Ascending aorta (tissue), 2 donors: ENCODE data around the gene NBPF6. TPM values are rescaled to one million over a fixed set of nuclear protein-coding genes. Genes with fewer than 3 reads are reported as not detected.
"Not testable (repeated sequence)": the region's sequence is repeated elsewhere in the genome, so short reads cannot be mapped to it uniquely, and the experiment has no call there.

Experiments used
- DNase-seq, 2 donors: peaks; one replicate each; pipeline ENCODE4 v3.0.0-alpha.2; 2019; ENCODE audit warnings: low spot score in 2 of 2
- H3K27ac ChIP-seq, 2 donors: fragments of 200-600 bp; sonication (generic); one replicate each; pipeline ENCODE4 v1.5.1; 2016 to 2017; ENCODE audit warnings: mild to moderate bottlenecking in 1 of 2
- H3K27me3 ChIP-seq: fragments of 200-600 bp; sonication (generic); one replicate; pipeline ENCODE4 v1.5.1; 2017
- H3K36me3 ChIP-seq, 2 donors: fragments of 200-600 bp; sonication (generic); one replicate each; pipeline ENCODE4 v1.5.1; 2016
- H3K4me1 ChIP-seq, 2 donors: fragments of 200-600 bp; sonication (generic); one replicate each; pipeline ENCODE4 v1.5.1; 2016 to 2017; ENCODE audit warnings: mild to moderate bottlenecking in 1 of 2
- H3K4me3 ChIP-seq, 2 donors: fragments of 200-600 bp; sonication (generic); one replicate each; pipeline ENCODE4 v1.5.1; 2016 to 2017; ENCODE audit warnings: mild to moderate bottlenecking in 1 of 2
- H3K9me3 ChIP-seq, 2 donors: fragments of 200-600 bp; sonication (generic); one replicate each; pipeline ENCODE4 v1.5.1; 2016
- intact Hi-C: fragments of 100-400 bp; cut with DNase I; formaldehyde crosslinking; loops from one replicate; pipeline ENCODE4 v1.15.1; 2023
- total RNA-seq: library from RNA; depleted of rRNA; stranded (reverse); fragments of >200 nt; gene quantifications from one replicate; pipeline ENCODE4 v1.1.0, GENCODE V29; 2016

The NBPF6 gene, protein sequence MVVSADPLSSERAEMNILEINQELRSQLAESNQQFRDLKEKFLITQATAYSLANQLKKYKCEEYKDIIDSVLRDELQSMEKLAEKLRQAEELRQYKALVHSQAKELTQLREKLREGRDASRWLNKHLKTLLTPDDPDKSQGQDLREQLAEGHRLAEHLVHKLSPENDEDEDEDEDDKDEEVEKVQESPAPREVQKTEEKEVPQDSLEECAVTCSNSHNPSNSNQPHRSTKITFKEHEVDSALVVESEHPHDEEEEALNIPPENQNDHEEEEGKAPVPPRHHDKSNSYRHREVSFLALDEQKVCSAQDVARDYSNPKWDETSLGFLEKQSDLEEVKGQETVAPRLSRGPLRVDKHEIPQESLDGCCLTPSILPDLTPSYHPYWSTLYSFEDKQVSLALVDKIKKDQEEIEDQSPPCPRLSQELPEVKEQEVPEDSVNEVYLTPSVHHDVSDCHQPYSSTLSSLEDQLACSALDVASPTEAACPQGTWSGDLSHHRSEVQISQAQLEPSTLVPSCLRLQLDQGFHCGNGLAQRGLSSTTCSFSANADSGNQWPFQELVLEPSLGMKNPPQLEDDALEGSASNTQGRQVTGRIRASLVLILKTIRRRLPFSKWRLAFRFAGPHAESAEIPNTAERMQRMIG
- not detected for total RNA-seq

DNA sequence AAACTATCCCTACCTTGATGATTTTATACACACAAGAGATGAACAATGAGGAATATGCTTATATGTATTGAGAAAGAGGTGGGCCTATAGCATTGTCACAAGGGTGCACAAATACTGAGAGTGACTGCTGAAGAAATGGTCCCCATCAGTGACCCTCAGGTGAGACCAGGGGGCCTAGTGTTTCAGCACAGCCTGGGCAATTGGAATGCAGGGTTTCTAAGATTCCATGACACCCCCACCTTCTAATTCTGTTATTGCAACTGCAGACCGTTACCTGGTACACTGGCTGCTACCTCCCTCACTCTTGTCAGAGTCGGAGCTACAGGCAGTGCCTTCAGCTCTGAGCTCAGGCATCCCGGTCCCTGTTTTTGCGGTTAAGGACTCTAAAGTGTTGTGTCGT, at the start of gene NBPF6:
Gene NBPF6, plus strand, starts transcription at position 301 of the 400 bp plus-strand sequence. CDS start 259 bp downstream, outside the sequence.
- H3K4me3 ChIP-seq, H3K36me3 ChIP-seq, intact Hi-C loops, H3K27ac ChIP-seq, H3K27me3 ChIP-seq, H3K4me1 ChIP-seq, DNase-seq, H3K9me3 ChIP-seq: not testable (repeated sequence)

- H3K27ac ChIP-seq, H3K4me3 ChIP-seq, H3K36me3 ChIP-seq, H3K4me1 ChIP-seq, intact Hi-C loops, H3K9me3 ChIP-seq, DNase-seq, H3K27me3 ChIP-seq: not testable (repeated sequence)
These were observed 38.9 kb upstream of the NBPF6 start for GRCh38 chr1:108411098-108411833.

GRCh38 chr1:108420129-108420528, 30.0 kb upstream of the NBPF6 start:
- H3K9me3 ChIP-seq, H3K27ac ChIP-seq, H3K4me3 ChIP-seq, H3K36me3 ChIP-seq, DNase-seq, intact Hi-C loops, H3K4me1 ChIP-seq, H3K27me3 ChIP-seq: not testable (repeated sequence)

GRCh38 chr1:108421061-108421916, 28.9 kb upstream of the NBPF6 start:
- H3K9me3 ChIP-seq, H3K27me3 ChIP-seq, H3K36me3 ChIP-seq, H3K27ac ChIP-seq, H3K4me3 ChIP-seq, DNase-seq, H3K4me1 ChIP-seq, intact Hi-C loops: not testable (repeated sequence)

GRCh38 chr1:108426877-108427276, 23.3 kb upstream of the NBPF6 start:
- intact Hi-C loops, H3K4me1 ChIP-seq, H3K36me3 ChIP-seq, DNase-seq, H3K27ac ChIP-seq, H3K9me3 ChIP-seq, H3K27me3 ChIP-seq, H3K4me3 ChIP-seq: not testable (repeated sequence)

- DNase-seq, H3K36me3 ChIP-seq, H3K27me3 ChIP-seq, intact Hi-C loops, H3K9me3 ChIP-seq, H3K4me3 ChIP-seq, H3K4me1 ChIP-seq, H3K27ac ChIP-seq: not testable (repeated sequence)
These were observed 18.1 kb upstream of the NBPF6 start for GRCh38 chr1:108432002-108432401.

DNA sequence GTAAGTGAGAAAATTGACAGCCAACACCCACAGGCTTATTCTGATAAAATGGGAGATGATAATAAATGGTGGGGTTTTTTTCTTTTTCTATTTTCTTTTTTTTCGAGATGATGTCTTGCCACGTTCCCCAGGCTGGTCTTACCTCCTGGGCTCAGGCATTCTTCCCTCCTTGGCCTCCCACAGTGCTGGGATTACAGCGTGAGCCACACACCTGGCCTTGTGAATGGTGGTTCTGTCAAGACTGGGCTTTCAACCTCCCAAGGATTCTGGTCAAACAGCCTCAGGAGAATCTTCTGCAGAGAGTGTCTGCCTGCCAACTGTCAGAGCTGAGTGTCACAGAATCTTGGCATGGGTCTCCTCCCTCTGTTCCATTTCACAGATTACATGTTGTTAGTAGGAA, 16.7 kb upstream of the NBPF6 start:
- H3K4me3 ChIP-seq, H3K9me3 ChIP-seq, H3K27me3 ChIP-seq, H3K4me1 ChIP-seq, intact Hi-C loops, H3K36me3 ChIP-seq, H3K27ac ChIP-seq, DNase-seq: not testable (repeated sequence)

GRCh38 chr1:108438536-108438935, 11.6 kb upstream of the NBPF6 start:
- H3K27me3 ChIP-seq, DNase-seq, H3K36me3 ChIP-seq, H3K27ac ChIP-seq, intact Hi-C loops, H3K4me3 ChIP-seq, H3K4me1 ChIP-seq, H3K9me3 ChIP-seq: not testable (repeated sequence)

DNA sequence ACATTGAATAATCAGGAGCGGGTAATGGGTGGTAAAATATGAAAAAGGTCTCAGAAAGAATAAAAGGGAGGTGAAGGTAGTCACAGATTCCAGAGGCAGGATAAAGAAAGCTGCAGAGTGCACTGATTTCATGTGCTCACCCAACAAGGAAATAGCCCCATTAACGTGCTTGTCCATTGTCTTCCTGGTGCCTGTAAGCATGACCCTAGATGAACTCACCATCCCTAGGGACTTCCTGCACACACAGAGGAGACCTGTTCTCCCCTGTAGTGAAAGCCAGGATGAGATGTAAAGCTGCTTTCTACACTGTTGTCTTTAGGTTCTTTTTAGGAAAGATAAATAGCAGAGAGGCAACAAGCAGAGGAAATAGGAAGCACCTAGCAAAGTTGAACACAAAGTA, 4.4 kb downstream of the NBPF6 start:
- H3K4me1 ChIP-seq, H3K27me3 ChIP-seq, DNase-seq, H3K36me3 ChIP-seq, H3K9me3 ChIP-seq, intact Hi-C loops, H3K27ac ChIP-seq, H3K4me3 ChIP-seq: not testable (repeated sequence)

DNA sequence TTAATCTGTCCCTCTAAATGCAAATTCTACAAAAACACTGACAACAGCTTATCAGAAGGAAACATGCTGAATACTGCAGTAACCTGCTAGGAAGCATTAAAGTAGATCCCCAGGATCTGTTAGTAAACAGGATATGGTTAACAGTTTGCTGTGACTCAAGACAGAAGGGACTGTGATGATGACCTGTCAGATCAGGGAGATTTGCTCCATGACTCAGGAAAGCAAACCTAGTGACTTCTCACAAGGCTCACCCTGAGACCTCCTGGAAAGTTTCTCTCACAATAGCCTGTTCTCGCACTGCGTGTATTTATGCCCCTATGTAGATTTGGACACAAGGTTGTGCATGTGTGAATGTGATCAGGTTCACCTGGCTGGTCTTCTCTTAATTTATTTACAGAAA, 8.5 kb downstream of the NBPF6 start:
- H3K4me3 ChIP-seq, H3K27me3 ChIP-seq, DNase-seq, H3K4me1 ChIP-seq, intact Hi-C loops, H3K9me3 ChIP-seq, H3K36me3 ChIP-seq, H3K27ac ChIP-seq: not testable (repeated sequence)

DNA sequence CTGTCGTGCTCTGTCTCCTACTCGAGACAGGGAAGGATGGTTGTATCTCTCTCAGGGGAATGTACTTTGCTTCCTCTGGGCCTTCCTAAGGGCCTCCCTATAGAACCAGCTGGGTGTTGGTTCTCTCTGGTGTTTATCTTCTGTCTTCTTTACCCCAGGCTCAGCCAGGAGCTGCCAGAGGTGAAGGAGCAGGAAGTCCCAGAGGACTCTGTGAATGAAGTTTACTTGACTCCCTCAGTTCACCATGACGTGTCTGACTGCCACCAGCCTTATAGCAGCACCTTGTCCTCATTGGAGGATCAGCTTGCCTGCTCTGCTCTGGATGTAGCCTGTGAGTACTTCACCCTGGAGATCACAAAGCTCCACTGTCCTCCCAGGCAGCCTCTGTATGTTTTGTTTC, 11.6 kb downstream of the NBPF6 start:
- H3K36me3 ChIP-seq, H3K4me3 ChIP-seq, H3K27me3 ChIP-seq, H3K4me1 ChIP-seq, H3K27ac ChIP-seq, intact Hi-C loops, H3K9me3 ChIP-seq, DNase-seq: not testable (repeated sequence)

- intact Hi-C loops, DNase-seq, H3K4me1 ChIP-seq, H3K9me3 ChIP-seq, H3K36me3 ChIP-seq, H3K4me3 ChIP-seq, H3K27me3 ChIP-seq, H3K27ac ChIP-seq: not testable (repeated sequence)
These were observed 13.8 kb downstream of the NBPF6 start for GRCh38 chr1:108463962-108464361.

- H3K27ac ChIP-seq, H3K27me3 ChIP-seq, H3K9me3 ChIP-seq, intact Hi-C loops, H3K36me3 ChIP-seq, H3K4me3 ChIP-seq, H3K4me1 ChIP-seq, DNase-seq: not testable (repeated sequence)
These were observed 16.0 kb downstream of the NBPF6 start for GRCh38 chr1:108466166-108466565.
